WTC11 (cell line): ENCODE results near the gene RFTN1. TPM values are rescaled to one million over a fixed set of nuclear protein-coding genes. Genes with fewer than 3 reads are reported as not detected.
A peak's percentile ranks its signal among the peaks of the same experiment; 100 is the strongest.

Experiments used
- ATAC-seq: fragments of 200-7000 bp; cut with Tn5 transposase; 2 replicates; pipeline ENCODE4 v1.10.0; 2021; ENCODE audit warnings: mild to moderate bottlenecking, moderate library complexity
- CTCF ChIA-PET: fragments of 300-600 bp; sonication (Branson Sonifier 250); formaldehyde crosslinking; loops from one replicate; lab custom pipeline; 2021; ENCODE audit warnings: antibody characterized with exemption; lab: Charles Lee
- POLR2A ChIA-PET: fragments of 350-600 bp; sonication (Branson Sonifier 250); formaldehyde crosslinking; loops from one replicate; lab custom pipeline; 2021; ENCODE audit warnings: antibody characterized with exemption; lab: Charles Lee
- DNase-seq: peaks from one replicate; pipeline ENCODE4 v3.0.0; 2021; ENCODE audit warnings: low spot score
- H3K27ac Mint-ChIP-seq: 2 replicates; pipeline ENCODE4 v1.8.0; 2021; ENCODE audit warnings: mixed read lengths
- H3K27me3 Mint-ChIP-seq: 2 replicates; pipeline ENCODE4 v1.8.0; 2021; ENCODE audit warnings: low read depth, mild to moderate bottlenecking, moderate library complexity, mixed read lengths
- H3K36me3 Mint-ChIP-seq: 2 replicates; pipeline ENCODE4 v1.8.0; 2021; ENCODE audit warnings: mixed read lengths
- H3K4me1 Mint-ChIP-seq: 2 replicates; pipeline ENCODE4 v1.8.0; 2022; ENCODE audit warnings: mixed read lengths
- H3K4me3 Mint-ChIP-seq: 2 replicates; pipeline ENCODE4 v1.8.0; 2021; ENCODE audit warnings: mild to moderate bottlenecking, moderate library complexity, mixed read lengths
- H3K9me3 Mint-ChIP-seq: 2 replicates; pipeline ENCODE4 v1.8.0; 2021; ENCODE audit warnings: mixed read lengths
- ARID4B ChIP-seq: sonication (generic); formaldehyde crosslinking; IDR thresholded peaks from 2 replicates; pipeline ENCODE4 v1.8.0; 2023; ENCODE audit warnings: missing genetic modification reagents, mild to moderate bottlenecking, borderline replicate concordance
- ATF1 ChIP-seq: sonication (generic); formaldehyde crosslinking; IDR thresholded peaks from 2 replicates; pipeline ENCODE4 v1.8.1; 2023; ENCODE audit warnings: mild to moderate bottlenecking, moderate library complexity, missing genetic modification reagents
- CTCF ChIP-seq: fragments of 200-600 bp; IDR thresholded peaks from 2 replicates; pipeline ENCODE4 v1.8.0; 2022; ENCODE audit warnings: antibody characterized with exemption
- ERG ChIP-seq: fragments of 250-450 bp; sonication (Bioruptor Pico); IDR thresholded peaks from 2 replicates; pipeline ENCODE4 v1.8.0; 2021; ENCODE audit warnings: mild to moderate bottlenecking
- HMGXB4 ChIP-seq: sonication (generic); formaldehyde crosslinking; IDR thresholded peaks from 2 replicates; pipeline ENCODE4 v1.8.1; 2023; ENCODE audit warnings: mild to moderate bottlenecking, moderate library complexity, missing genetic modification reagents
- IRF1 ChIP-seq: sonication (generic); formaldehyde crosslinking; IDR thresholded peaks from 2 replicates; pipeline ENCODE4 v1.8.0; 2023; ENCODE audit warnings: missing genetic modification reagents
- JAZF1 ChIP-seq: fragments of 250-450 bp; sonication (Bioruptor Pico); IDR thresholded peaks from 2 replicates; pipeline ENCODE4 v1.9.0; 2021; ENCODE audit warnings: moderate library complexity, mild to moderate bottlenecking, inconsistent platforms
- OVOL2 ChIP-seq: fragments of 250-450 bp; sonication (Bioruptor Pico); IDR thresholded peaks from 2 replicates; pipeline ENCODE4 v1.9.0; 2021; ENCODE audit warnings: mild to moderate bottlenecking, borderline replicate concordance
- PRRX2 ChIP-seq: fragments of 250-450 bp; sonication (Bioruptor Pico); IDR thresholded peaks from 2 replicates; pipeline ENCODE4 v1.8.0; 2021; ENCODE audit warnings: mild to moderate bottlenecking
- RELA ChIP-seq: sonication (generic); formaldehyde crosslinking; IDR thresholded peaks from 2 replicates; pipeline ENCODE4 v1.8.1; 2022; ENCODE audit warnings: missing genetic modification reagents, mild to moderate bottlenecking, borderline replicate concordance
- TEAD4 ChIP-seq: sonication (generic); formaldehyde crosslinking; IDR thresholded peaks from 2 replicates; pipeline ENCODE4 v1.8.0; 2022; ENCODE audit warnings: mild to moderate bottlenecking, missing genetic modification reagents
- USF1 ChIP-seq: sonication (generic); formaldehyde crosslinking; IDR thresholded peaks from 2 replicates; pipeline ENCODE4 v1.8.0; 2022; ENCODE audit warnings: mild to moderate bottlenecking, missing genetic modification reagents
- USF2 ChIP-seq: sonication (generic); formaldehyde crosslinking; IDR thresholded peaks from 2 replicates; pipeline ENCODE4 v1.8.1; 2023; ENCODE audit warnings: mild to moderate bottlenecking, missing genetic modification reagents, moderate library complexity
- ZBTB21 ChIP-seq: sonication (generic); formaldehyde crosslinking; IDR thresholded peaks from 2 replicates; pipeline ENCODE4 v1.8.1; 2023; ENCODE audit warnings: mild to moderate bottlenecking, missing genetic modification reagents, borderline replicate concordance
- ZNF138 ChIP-seq: sonication (generic); formaldehyde crosslinking; conservative IDR thresholded peaks from 2 replicates; pipeline ENCODE4 v1.8.1; 2022; ENCODE audit warnings: mild to moderate bottlenecking, moderate library complexity, missing genetic modification reagents
- total RNA-seq: library from RNA; stranded (reverse); gene quantifications from 3 replicates; pipeline ENCODE4 v1.2.3, GENCODE V29; 2021

The RFTN1 gene
- total RNA-seq, 1 experiment from 2014 or later, result 3.8 TPM

- POLR2A ChIA-PET, result no interaction called here
- Mint-ChIP-seq H3K4me1 (peaks cover 31% of the 10 kb centered on the region), H3K27ac (peak overlapping the region; percentile 74), H3K4me3 (no peak overlapping the region), H3K9me3 (no peaks in the 10 kb centered on the region), H3K36me3 (no peaks in the 10 kb centered on the region), H3K27me3 (no peaks in the 10 kb centered on the region)
- no peak; the same call in 1 of the 2 replicates for ATAC-seq
- no peak for DNase-seq
- CTCF ChIA-PET, result interaction anchor here (1.0 to 1.4 kb wide), 2 partner anchors 101 to 148 kb away, joined by 3 read pairs; no protein-coding TSS in a partner anchor
- TF ChIP-seq TEAD4 (no peak), HMGXB4 (CRISPR knock-in tag) (no peak), ZBTB21 (no peak), RELA (CRISPR knock-in tag) (no peak), JAZF1 (no peak)
These were observed 144.2 kb downstream of the RFTN1 start for GRCh38 chr3:16369276-16369675.

GRCh38 chr3:16366581-16366980 is 146.9 kb downstream of the RFTN1 start:
- no peaks in the 10 kb centered on the region for H3K9me3 Mint-ChIP-seq
- CTCF ChIA-PET, result interaction anchor here (0.6 to 2.5 kb wide), 20 partner anchors 9 to 537 kb away, joined by 3 to 20 read pairs (median 4); partner anchors contain the start of genes DPH3, OXNAD1 and RFTN1
- peak; percentile 29 for DNase-seq

GRCh38 chr3:16365491-16366128 is 147.9 kb downstream of the RFTN1 start:
- Mint-ChIP-seq H3K36me3 (no peaks in the 10 kb centered on the region), H3K4me1 (peaks cover 17% of the 10 kb centered on the region), H3K27ac (no peak overlapping the region), H3K4me3 (no peak overlapping the region), H3K9me3 (no peaks in the 10 kb centered on the region), H3K27me3 (no peaks in the 10 kb centered on the region)
- CTCF ChIA-PET, result interaction anchor here (1.5 to 2.5 kb wide), 3 partner anchors 8 to 151 kb away, joined by 7 to 20 read pairs (median 14); no protein-coding TSS in a partner anchor
- ATAC-seq (no peak), DNase-seq (no peak)
- POLR2A ChIA-PET, result no interaction called here
- TF ChIP-seq USF2 (CRISPR knock-in tag) (peak; percentile 38; the same call in 1 of the 2 replicates), USF1 (CRISPR knock-in tag) (0 out of 2 replicates have a peak, but pooled peaks have one; percentile 25), PRRX2 (CRISPR knock-in tag) (no peak), ARID4B (CRISPR knock-in tag) (no peak), ERG (CRISPR knock-in tag) (no peak), OVOL2 (CRISPR knock-in tag) (no peak)

More at GRCh38 chr3:16366581-16366980, 146.9 kb downstream of the RFTN1 start:
- POLR2A ChIA-PET, result no interaction called here
- Mint-ChIP-seq H3K27ac (no peak overlapping the region), H3K27me3 (no peaks in the 10 kb centered on the region), H3K4me3 (no peak overlapping the region), H3K36me3 (no peaks in the 10 kb centered on the region), H3K4me1 (peaks cover 27% of the 10 kb centered on the region)
- ATAC-seq, result peak; percentile 73
- TF ChIP-seq IRF1 (CRISPR knock-in tag) (no peak), ZNF138 (CRISPR knock-in tag) (no peak), ATF1 (CRISPR knock-in tag) (no peak), CTCF (peak; percentile 39; the same call in 1 of the 2 replicates)
